HepG2 (cell line): ENCODE results near the gene COL8A1. TPM values are rescaled to one million over a fixed set of nuclear protein-coding genes. Genes with fewer than 3 reads are reported as not detected.

Source experiments
- ATAC-seq: fragments of 200-7000 bp; cut with Tn5 transposase; 3 replicates; pipeline ENCODE4 v1.9.1; 2020; ENCODE audit warnings: mild to moderate bottlenecking, moderate library complexity
- BruUV-seq: library from RNA; stranded (reverse); fragments of 400-500 nt; replicated peaks from 2 replicates; lab custom pipeline; 2021; lab: Mats Ljungman, UMichigan
- CTCF ChIA-PET: fragments of 300-600 bp; formaldehyde crosslinking; extraction: SDS; loops from one replicate; lab custom pipeline; 2021; ENCODE audit warnings: low total read pairs, inconsistent platforms, low intra/inter-chr PET ratio; lab: Yijun Ruan, JAX
- POLR2A ChIA-PET: fragments of 350-600 bp; sonication (Branson Sonifier 250); formaldehyde crosslinking; loops from one replicate; lab custom pipeline; 2020; ENCODE audit warnings: antibody characterized with exemption, inconsistent platforms; lab: Yijun Ruan, JAX
- DNase-seq: peaks from one replicate; pipeline ENCODE4 v3.0.0-alpha.2; 2015; ENCODE audit warnings: low spot score
- FAIRE-seq: peaks from 3 replicates; lab custom pipeline; 2011; peaks lifted over from hg19 to GRCh38; lab: Jason Lieb, UNC
- H2AFZ ChIP-seq: one replicate; pipeline ENCODE4 v1.6.1; 2011; ENCODE audit warnings: low read length, inconsistent platforms
- H3K27ac ChIP-seq: fragments of 300-600 bp; 3 replicates; pipeline ENCODE4 v1.8.0; 2011; ENCODE audit warnings: mixed run types, mild to moderate bottlenecking, mixed read lengths, low read length, inconsistent platforms; ENCODE audit not compliant: insufficient read depth; ENCODE audit errors: extremely low read length
- H3K27me3 ChIP-seq, 2 experiments: fragments of 200-600 bp in 1 of 2; 2 replicates in 1 of 2; 3 replicates in 1 of 2; pipeline versions ENCODE4 v1.6.0 to v1.8.0; 2011; ENCODE audit warnings: low read length in 2 of 2, mild to moderate bottlenecking in 2 of 2, moderate library complexity in 2 of 2, inconsistent platforms in 1 of 2; ENCODE audit not compliant: insufficient read depth in 2 of 2, control insufficient read depth in 1 of 2
- H3K36me3 ChIP-seq, 2 experiments: fragments of 200-600 bp in 1 of 2; replicated peaks in 1 of 2; 2 replicates in 1 of 2; 3 replicates in 1 of 2; pipeline versions ENCODE4 v1.5.1 to v1.8.0; 2011; ENCODE audit warnings: low read length in 2 of 2, inconsistent platforms in 1 of 2; ENCODE audit not compliant: insufficient read depth in 2 of 2, control insufficient read depth in 1 of 2
- H3K4me1 ChIP-seq: 2 replicates; pipeline ENCODE4 v1.5.1; 2012; ENCODE audit warnings: low read length, inconsistent platforms; ENCODE audit not compliant: insufficient read depth
- H3K4me2 ChIP-seq: 2 replicates; pipeline ENCODE4 v1.6.0; 2011; ENCODE audit warnings: low read depth, low read length, inconsistent platforms
- H3K4me3 ChIP-seq, 3 experiments: fragments of 200-600 bp in 1 of 3; sonication (generic), shearing (Covaris generic) in 1 of 3; replicated peaks in 1 of 3; 2 replicates each; pipeline ENCODE4 v1.5.1; 2011 to 2016; ENCODE audit warnings: low read length in 3 of 3, inconsistent platforms in 2 of 3, low read depth in 2 of 3, mild to moderate bottlenecking in 2 of 3, control low read depth in 1 of 3, mixed read lengths in 1 of 3; ENCODE audit not compliant: insufficient read depth in 1 of 3
- H3K79me2 ChIP-seq: one replicate; pipeline ENCODE4 v1.6.1; 2011; ENCODE audit warnings: low read length, inconsistent platforms; ENCODE audit not compliant: insufficient read depth
- H3K9ac ChIP-seq: 2 replicates; pipeline ENCODE4 v1.6.0; 2011; ENCODE audit warnings: mild to moderate bottlenecking, low read depth, low read length, inconsistent platforms; ENCODE audit not compliant: insufficient read depth
- H3K9me3 ChIP-seq: 2 replicates; pipeline ENCODE4 v1.5.1; 2012; ENCODE audit warnings: mild to moderate bottlenecking, low read length
- H4K20me1 ChIP-seq: 2 replicates; pipeline ENCODE4 v1.6.0; 2011; ENCODE audit warnings: inconsistent platforms, mild to moderate bottlenecking, low read length, moderate library complexity; ENCODE audit not compliant: insufficient read depth
- HMGA1 ChIP-seq: sonication (generic); formaldehyde crosslinking; conservative IDR thresholded peaks from 2 replicates; pipeline ENCODE4 v1.4.0; 2020; ENCODE audit warnings: missing genetic modification reagents
- KDM5B ChIP-seq: sonication (generic); formaldehyde crosslinking; IDR thresholded peaks from 2 replicates; pipeline ENCODE4 v1.4.0; 2020; ENCODE audit warnings: missing genetic modification reagents, mild to moderate bottlenecking, borderline replicate concordance
- MATR3 ChIP-seq: sonication (generic); formaldehyde crosslinking; IDR thresholded peaks from 2 replicates; pipeline ENCODE4 v1.4.0; 2020; ENCODE audit warnings: missing genetic modification reagents
- MEIS2 ChIP-seq: sonication (generic); formaldehyde crosslinking; IDR thresholded peaks from 2 replicates; pipeline ENCODE4 v1.9.0; 2021; ENCODE audit warnings: mild to moderate bottlenecking, missing genetic modification reagents
- MTF1 ChIP-seq: sonication (generic); formaldehyde crosslinking; IDR thresholded peaks from 2 replicates; pipeline ENCODE4 v1.5.0; 2020; ENCODE audit warnings: missing genetic modification reagents
- RELA ChIP-seq: sonication (generic); formaldehyde crosslinking; IDR thresholded peaks from 2 replicates; pipeline ENCODE4 v1.4.0; 2020; ENCODE audit warnings: missing genetic modification reagents
- REXO4 ChIP-seq: sonication (generic); formaldehyde crosslinking; IDR thresholded peaks from 2 replicates; pipeline ENCODE4 v1.8.0; 2022; ENCODE audit warnings: missing genetic modification reagents, mild to moderate bottlenecking, borderline replicate concordance
- ZBTB20 ChIP-seq: sonication (generic); formaldehyde crosslinking; IDR thresholded peaks from 2 replicates; pipeline ENCODE4 v1.8.1; 2023; ENCODE audit warnings: missing genetic modification reagents, low read depth, mild to moderate bottlenecking, borderline replicate concordance
- ZBTB46 ChIP-seq: sonication (generic); formaldehyde crosslinking; IDR thresholded peaks from 2 replicates; pipeline ENCODE4 v1.4.0; 2020; ENCODE audit warnings: mild to moderate bottlenecking, missing genetic modification reagents, borderline replicate concordance
- ZBTB49 ChIP-seq: sonication (generic); formaldehyde crosslinking; IDR thresholded peaks from 2 replicates; pipeline ENCODE4 v1.4.0; 2020; ENCODE audit warnings: missing genetic modification reagents, borderline replicate concordance
- ZNF326 ChIP-seq: sonication (generic); formaldehyde crosslinking; IDR thresholded peaks from 2 replicates; pipeline ENCODE4 v1.4.0; 2020; ENCODE audit warnings: missing genetic modification reagents, borderline replicate concordance
- WGBS: methylation state at CpG from one replicate; pipeline ENCODE4 v1.1.6; 2017; ENCODE audit warnings: low lambda C conversion rate; 5-methylcytosine and 5-hydroxymethylcytosine counted together
- in situ Hi-C: cut with HindIII; loops from 2 replicates; pipeline ENCODE4 v1.10.0; 2017; ENCODE audit warnings: low pct_unique_long_range_greater_than_20kb; ENCODE audit not compliant: extremely low pct_ligation_motif_present
- intact Hi-C: fragments of 100-400 bp; cut with micrococcal nuclease; formaldehyde crosslinking; loops from one replicate; pipeline ENCODE4 v1.10.0; 2022; ENCODE audit not compliant: unreplicated experiment
- polyA plus RNA-seq, 8 experiments: library from polyadenylated mRNA; depleted of rRNA in 3 of 8; stranded (reverse) in 7 of 8; unstranded in 1 of 8; fragments of >200 nt; fragmentation: Illumina TruSeq in 4 of 8; extraction: Trizol in 4 of 8; gene quantifications; 2 replicates each; pipeline versions ENCODE4 v1.2.1 to v1.2.3, GENCODE V29; 2011 to 2016; ENCODE audit warnings: low read depth in 4 of 8, missing spikeins in 1 of 8, mixed read lengths in 1 of 8; ENCODE audit not compliant: insufficient read depth in 1 of 8
- total RNA-seq, 5 experiments: library from RNA; depleted of rRNA; stranded (reverse); fragments of >200 nt; fragmentation: Illumina TruSeq; extraction: Trizol; gene quantifications; 2 replicates each; pipeline ENCODE4 v1.2.3, GENCODE V29; 2016; ENCODE audit warnings: low read depth in 1 of 5
- TF ChIP-seq, protein P1 (sequence below): sonication (generic); formaldehyde crosslinking; IDR thresholded peaks from 2 replicates; pipeline ENCODE4 v1.5.1; 2020; ENCODE audit warnings: mild to moderate bottlenecking, moderate library complexity, missing genetic modification reagents

The COL8A1 gene
- total and polyA plus RNA-seq, 2 of the 13 experiments (the other 11 are each of a cell fraction or from before 2014, with no cell fraction given), result not detected

GRCh38 chr3:99765042-99765942 lies 126.9 kb downstream of the COL8A1 start:
- no peak overlapping the region for H3K27ac ChIP-seq
- H3K4me3 ChIP-seq, result no peak overlapping the region
- ATAC-seq (no peak), FAIRE-seq (no peak), DNase-seq (no peak)
- 0% methylated on average over 2 of the region's 2 CpGs for WGBS
- H3K79me2 ChIP-seq, result no peaks in the 10 kb centered on the region
- no peaks in the 10 kb centered on the region; a peak in 1 of 5 replicates for H3K27me3 ChIP-seq
- no peaks in the 10 kb centered on the region for H3K9me3 ChIP-seq
- H3K4me2 ChIP-seq, result no peak overlapping the region
- no peak overlapping the region for H3K9ac ChIP-seq
- in situ Hi-C loops, result no loop called here
- H3K36me3 ChIP-seq, result no peaks in the 10 kb centered on the region
- no peaks in the 10 kb centered on the region for H3K4me1 ChIP-seq
- intact Hi-C loops, result no loop called here
- no TSS peak for BruUV-seq
- no peaks in the 10 kb centered on the region for H4K20me1 ChIP-seq
- ChIA-PET POLR2A (no interaction called here), CTCF (no interaction called here)
- H2AFZ ChIP-seq, result no peak overlapping the region
- TF ChIP-seq ZBTB20 (CRISPR knock-in tag) (no peak), REXO4 (CRISPR knock-in tag) (no peak), MTF1 (CRISPR knock-in tag) (no peak), ZBTB49 (CRISPR knock-in tag) (no peak), ZBTB46 (CRISPR knock-in tag) (no peak), ZNF326 (CRISPR knock-in tag) (no peak), HMGA1 (CRISPR knock-in tag) (no peak), RELA (CRISPR knock-in tag) (no peak), MATR3 (CRISPR knock-in tag) (no peak), MEIS2 (CRISPR knock-in tag) (no peak), KDM5B (CRISPR knock-in tag) (no peak)
- TF ChIP-seq, protein P1, sequence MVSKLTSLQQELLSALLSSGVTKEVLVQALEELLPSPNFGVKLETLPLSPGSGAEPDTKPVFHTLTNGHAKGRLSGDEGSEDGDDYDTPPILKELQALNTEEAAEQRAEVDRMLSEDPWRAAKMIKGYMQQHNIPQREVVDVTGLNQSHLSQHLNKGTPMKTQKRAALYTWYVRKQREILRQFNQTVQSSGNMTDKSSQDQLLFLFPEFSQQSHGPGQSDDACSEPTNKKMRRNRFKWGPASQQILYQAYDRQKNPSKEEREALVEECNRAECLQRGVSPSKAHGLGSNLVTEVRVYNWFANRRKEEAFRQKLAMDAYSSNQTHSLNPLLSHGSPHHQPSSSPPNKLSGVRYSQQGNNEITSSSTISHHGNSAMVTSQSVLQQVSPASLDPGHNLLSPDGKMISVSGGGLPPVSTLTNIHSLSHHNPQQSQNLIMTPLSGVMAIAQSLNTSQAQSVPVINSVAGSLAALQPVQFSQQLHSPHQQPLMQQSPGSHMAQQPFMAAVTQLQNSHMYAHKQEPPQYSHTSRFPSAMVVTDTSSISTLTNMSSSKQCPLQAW, result no peak
